ENCODE measurements around the gene MAPT.
A peak's percentile ranks its signal among the peaks of the same experiment; 100 is the strongest.
"Not testable (repeated sequence)": the region's sequence is repeated elsewhere in the genome, so short reads cannot be mapped to it uniquely, and the experiment has no call there.

The MAPT gene

GRCh38 chr17:45862127-45862526, 32.2 kb upstream of the MAPT start:
- DNase-seq (ENCODE audit: low spot score) = not testable (repeated sequence)

- no peak for DNase-seq (ENCODE audit: low spot score)
These were observed 30.3 kb upstream of the MAPT start for GRCh38 chr17:45863857-45864654.

- DNase-seq (ENCODE audit: low spot score) = no peak
These were observed 27.2 kb upstream of the MAPT start for GRCh38 chr17:45867171-45867570.

- DNase-seq (ENCODE audit: low spot score) = no peak
These were observed 26.7 kb upstream of the MAPT start for GRCh38 chr17:45867702-45868101.

- no peak for DNase-seq (ENCODE audit: low spot score)
These were observed 26.1 kb upstream of the MAPT start for GRCh38 chr17:45868276-45868675.

GRCh38 chr17:45869676-45870341, 24.5 kb upstream of the MAPT start:
- DNase-seq (ENCODE audit: low spot score) = no peak

GRCh38 chr17:45870342-45870974, 23.9 kb upstream of the MAPT start:
- DNase-seq (ENCODE audit: low spot score) = no peak

- no peak for DNase-seq (ENCODE audit: low spot score)
These were observed 22.6 kb upstream of the MAPT start for GRCh38 chr17:45871718-45872117.

- DNase-seq (ENCODE audit: low spot score) = peak; percentile 30
These were observed 20.6 kb upstream of the MAPT start for GRCh38 chr17:45873728-45874127.

- no peak for DNase-seq (ENCODE audit: low spot score)
These were observed 20.2 kb upstream of the MAPT start for GRCh38 chr17:45874151-45874550.

- DNase-seq (ENCODE audit: low spot score) = no peak
These were observed 17.8 kb upstream of the MAPT start for GRCh38 chr17:45876539-45876938.

- no peak for DNase-seq (ENCODE audit: low spot score)
These were observed 16.9 kb upstream of the MAPT start for GRCh38 chr17:45877467-45877866.

GRCh38 chr17:45883063-45883462, 11.3 kb upstream of the MAPT start:
- DNase-seq (ENCODE audit: low spot score) = no peak

GRCh38 chr17:45886852-45887251, 7.5 kb upstream of the MAPT start:
- no peak for DNase-seq (ENCODE audit: low spot score)

- DNase-seq (ENCODE audit: low spot score) = no peak
These were observed 6.0 kb upstream of the MAPT start for GRCh38 chr17:45888392-45888791.

GRCh38 chr17:45889579-45889978, 4.8 kb upstream of the MAPT start:
- DNase-seq (ENCODE audit: low spot score) = no peak

- DNase-seq (ENCODE audit: low spot score) = no peak
These were observed 681 bp upstream of the MAPT start for GRCh38 chr17:45893725-45894021.

GRCh38 chr17:45895304-45895968, 1.1 kb downstream of the MAPT start:
- DNase-seq (ENCODE audit: low spot score) = no peak

GRCh38 chr17:45895969-45896785, 1.8 kb downstream of the MAPT start:
- DNase-seq (ENCODE audit: low spot score) = no peak

- no peak for DNase-seq (ENCODE audit: low spot score)
These were observed 2.7 kb downstream of the MAPT start for GRCh38 chr17:45896803-45897693.

GRCh38 chr17:45900136-45900535, 5.8 kb downstream of the MAPT start:
- no peak for DNase-seq (ENCODE audit: low spot score)
